K562 (cell line): Measurements from ENCODE around the gene ZNF232. TPM values are rescaled to one million over a fixed set of nuclear protein-coding genes. Genes with fewer than 3 reads are reported as not detected.

Experiments
- ATAC-seq: fragments of 200-7000 bp; cut with Tn5 transposase; 3 replicates; pipeline ENCODE4 v1.9.1; 2020; ENCODE audit warnings: moderate library complexity
- BruUV-seq: library from RNA; stranded (reverse); fragments of 400-500 nt; replicated peaks from 2 replicates; lab custom pipeline; 2021; lab: Mats Ljungman, UMichigan
- CTCF ChIA-PET: fragments of 300-600 bp; formaldehyde crosslinking; extraction: SDS; loops from one replicate; lab custom pipeline; 2021; ENCODE audit warnings: low intra/inter-chr PET ratio; lab: Yijun Ruan, JAX
- POLR2A ChIA-PET: fragments of 300-600, 350-650 bp; sonication (Branson Sonifier 250); formaldehyde crosslinking; extraction: SDS; loops from one replicate; lab custom pipeline; 2021; ENCODE audit warnings: antibody characterized with exemption, inconsistent platforms; lab: Yijun Ruan, JAX
- DNase-seq, 4 experiments: peaks; one replicate each; pipeline versions ENCODE4 v3.0.0 to v3.0.0-alpha.2; 2011 to 2018; ENCODE audit warnings: low spot score in 3 of 4, mixed read lengths in 3 of 4; ENCODE audit errors: extremely low read depth in 1 of 4
- FAIRE-seq: peaks from 2 replicates; lab custom pipeline; 2011; peaks lifted over from hg19 to GRCh38; lab: Jason Lieb, UNC
- H2AFZ ChIP-seq: 2 replicates; pipeline ENCODE4 v1.6.0; 2011; ENCODE audit warnings: low read depth, low read length, control low read depth, inconsistent platforms
- H3K27ac ChIP-seq: fragments of 200-600 bp; 3 replicates; pipeline ENCODE4 v1.8.0; 2011; ENCODE audit warnings: low read depth, mild to moderate bottlenecking, control low read depth, inconsistent platforms, low read length, moderate library complexity, mixed read lengths; ENCODE audit errors: extremely low read depth
- H3K27me3 ChIP-seq, 2 experiments: fragments of 300-600 bp in 1 of 2; 2 replicates in 1 of 2; 3 replicates in 1 of 2; pipeline versions ENCODE4 v1.6.0 to v1.8.0; 2011; ENCODE audit warnings: inconsistent platforms in 2 of 2, low read length in 2 of 2, mild to moderate bottlenecking in 1 of 2, mixed read lengths in 1 of 2, moderate library complexity in 1 of 2; ENCODE audit not compliant: control insufficient read depth in 2 of 2, insufficient read depth in 2 of 2
- H3K36me3 ChIP-seq: fragments of 300-600 bp; 3 replicates; pipeline ENCODE4 v1.8.0; 2011; ENCODE audit warnings: mild to moderate bottlenecking, low read length, inconsistent platforms; ENCODE audit not compliant: control insufficient read depth, insufficient read depth
- H3K4me1 ChIP-seq, 2 experiments: fragments of 200-600 bp in 1 of 2; replicated peaks in 1 of 2; 2 replicates in 1 of 2; 3 replicates in 1 of 2; pipeline versions ENCODE4 v1.5.1 to v1.8.0; 2011; ENCODE audit warnings: inconsistent platforms in 2 of 2, low read length in 2 of 2, mild to moderate bottlenecking in 1 of 2, mixed read lengths in 1 of 2, moderate library complexity in 1 of 2; ENCODE audit not compliant: control insufficient read depth in 2 of 2, insufficient read depth in 2 of 2
- H3K4me2 ChIP-seq: 2 replicates; pipeline ENCODE4 v1.6.1; 2011; ENCODE audit warnings: low read length, control low read depth, inconsistent platforms, mixed read lengths; ENCODE audit not compliant: insufficient read depth
- H3K4me3 ChIP-seq: fragments of 200-600 bp; sonication (generic), shearing (Covaris generic); 2 replicates; pipeline ENCODE4 v1.5.1; 2016; ENCODE audit warnings: control low read depth, inconsistent platforms
- H3K79me2 ChIP-seq: fragments of 200-600 bp; 3 replicates; pipeline ENCODE4 v1.8.0; 2011; ENCODE audit warnings: low read length, inconsistent platforms; ENCODE audit not compliant: control insufficient read depth, insufficient read depth
- H3K9ac ChIP-seq, 2 experiments: 2 replicates each; pipeline versions ENCODE4 v1.6.0 to v1.6.1; 2011; ENCODE audit warnings: low read depth in 2 of 2, low read length in 2 of 2, control low read depth in 1 of 2, inconsistent platforms in 1 of 2, mild to moderate bottlenecking in 1 of 2, mixed read lengths in 1 of 2; ENCODE audit not compliant: insufficient read depth in 1 of 2
- H3K9me1 ChIP-seq: one replicate; pipeline ENCODE4 v1.6.0; 2011; ENCODE audit warnings: inconsistent platforms, mild to moderate bottlenecking, low read length, moderate library complexity; ENCODE audit not compliant: control insufficient read depth, insufficient read depth
- H3K9me3 ChIP-seq: replicated peaks from 2 replicates; pipeline ENCODE4 v1.5.1; 2011; ENCODE audit warnings: low read depth, low read length, inconsistent platforms; ENCODE audit not compliant: control insufficient read depth, insufficient read depth
- H4K20me1 ChIP-seq: replicated peaks from 2 replicates; pipeline ENCODE4 v1.6.1; 2011; ENCODE audit warnings: low read length, inconsistent platforms, mixed read lengths; ENCODE audit not compliant: control insufficient read depth, insufficient read depth
- ARID4B ChIP-seq: sonication (generic); formaldehyde crosslinking; IDR thresholded peaks from 2 replicates; pipeline ENCODE4 v1.8.0; 2022; ENCODE audit warnings: mild to moderate bottlenecking, missing genetic modification reagents
- CBFA2T2 ChIP-seq: fragments of 450-650 bp; conservative IDR thresholded peaks from 2 replicates; pipeline ENCODE4 v1.6.1; 2017; ENCODE audit warnings: mild to moderate bottlenecking
- CCAR2 ChIP-seq: fragments of 200-400 bp; formaldehyde crosslinking; IDR thresholded peaks from 2 replicates; pipeline ENCODE4 v1.6.1; 2017; ENCODE audit warnings: mild to moderate bottlenecking, low read depth, low read length
- CGGBP1 ChIP-seq: fragments of 250-450 bp; sonication (Bioruptor Pico); IDR thresholded peaks from 2 replicates; pipeline ENCODE4 v1.9.0; 2021; ENCODE audit warnings: mild to moderate bottlenecking
- DEAF1 ChIP-seq: fragments of 450-650 bp; formaldehyde crosslinking; IDR thresholded peaks from 2 replicates; pipeline ENCODE4 v1.4.0; 2020; ENCODE audit warnings: mild to moderate bottlenecking, moderate library complexity
- E2F8 ChIP-seq: fragments of 450-650 bp; IDR thresholded peaks from 2 replicates; pipeline ENCODE4 v1.7.1; 2018; ENCODE audit warnings: mild to moderate bottlenecking, low read depth; ENCODE audit not compliant: partially characterized antibody
- MCM7 ChIP-seq, 2 experiments: fragments of 450-650 bp; IDR thresholded peaks; 2 replicates each; pipeline ENCODE4 v1.6.1; 2016 to 2018
- NFE2 ChIP-seq: IDR thresholded peaks from 2 replicates; pipeline ENCODE4 v1.6.1; 2014; ENCODE audit warnings: antibody characterized with exemption, low read depth
- ZNF592 ChIP-seq: fragments of 450-650 bp; IDR thresholded peaks from 2 replicates; pipeline ENCODE4 v1.6.1; 2017; ENCODE audit warnings: antibody characterized with exemption, mild to moderate bottlenecking
- WGBS: fragments of 100-300 bp; shearing (Covaris generic); methylation state at CpG from one replicate; pipeline ENCODE4 v1.1.6; 2016; ENCODE audit warnings: low coverage, mixed read lengths; ENCODE audit not compliant: insufficient coverage; ENCODE audit errors: missing lambda C conversion rate; 5-methylcytosine and 5-hydroxymethylcytosine counted together
- in situ Hi-C: fragments of 300-500 bp; cut with MboI; formaldehyde crosslinking; loops from 4 replicates; pipeline ENCODE4 v1.15.0; 2018; ENCODE audit warnings: inconsistent platforms, mixed read lengths
- intact Hi-C: fragments of 100-400 bp; cut with micrococcal nuclease; formaldehyde crosslinking; loops from 2 replicates; pipeline ENCODE4 v1.14.2; 2022
- polyA plus RNA-seq, 8 experiments: library from polyadenylated mRNA; depleted of rRNA in 4 of 8; stranded (reverse) in 5 of 8; unstranded in 3 of 8; fragments of >200 nt; fragmentation: Nextera tagmentation in 2 of 8; fragmentation: Illumina TruSeq in 1 of 8; extraction: Ambion mirVana in 2 of 8; extraction: Trizol in 1 of 8; gene quantifications; 2 replicates each; pipeline versions ENCODE4 v1.2.1 to v1.2.3, GENCODE V29; 2011 to 2014; ENCODE audit warnings: inconsistent platforms in 1 of 8, missing spikeins in 1 of 8
- total RNA-seq, 7 experiments: library from RNA; depleted of rRNA in 6 of 7; stranded (reverse); fragments of >200 nt in 6 of 7; fragmentation: Illumina TruSeq in 2 of 7; extraction: Trizol in 2 of 7; gene quantifications; 2 replicates each; pipeline versions ENCODE4 v1.2.1 to v1.2.3, GENCODE V29; 2011 to 2021; ENCODE audit warnings: low replicate concordance in 1 of 7

The ZNF232 gene
- total and polyA plus RNA-seq, 9 of the 15 experiments (the other 6 are each of a cell fraction or from before 2014, with no cell fraction given), result 10.6 to 26.0 (median 13.0) TPM

GRCh38 chr17:5099271-5099670 is 12.4 kb downstream of the ZNF232 start:
- no peak for DNase-seq
- ChIA-PET CTCF (no interaction called here), POLR2A (no interaction called here)
- Histone ChIP-seq H3K79me2 (no peaks in the 10 kb centered on the region), H3K9me3 (no peaks in the 10 kb centered on the region; the same call in 1 of the 2 replicates), H2AFZ (no peak overlapping the region), H3K9ac (no peak overlapping the region), H4K20me1 (no peaks in the 10 kb centered on the region), H3K27me3 (peaks cover 4 to 14% of the 10 kb centered on the region in 2 experiments; a peak in 3 of 5 replicates), H3K4me3 (no peak overlapping the region), H3K4me1 (no peaks in the 10 kb centered on the region), H3K27ac (no peak overlapping the region), H3K36me3 (no peaks in the 10 kb centered on the region), H3K4me2 (no peak overlapping the region), H3K9me1 (no peaks in the 10 kb centered on the region)
- ATAC-seq, result no peak
- intact Hi-C loops (no loop called here), in situ Hi-C loops (no loop called here)
- no peak for FAIRE-seq
- BruUV-seq, result no TSS peak
- WGBS, result 0% methylated on average over 2 of the region's 5 CpGs
- TF ChIP-seq NFE2 (no peak), ZNF592 (no peak), CGGBP1 (no peak), ARID4B (CRISPR knock-in tag) (no peak), E2F8 (no peak), CBFA2T2 (no peak), MCM7 (IDR thresholded peaks at IDR 0.05) (no peak), CCAR2 (no peak), DEAF1 (CRISPR knock-in tag) (no peak)
